ENCODE measurements around the gene CCT4. TPM values are rescaled to one million over a fixed set of nuclear protein-coding genes. Genes with fewer than 3 reads are reported as not detected.

Gene CCT4
- total RNA-seq, 4 donors from 2014 or later, result 46.3 to 83.7 (median 75.8) TPM

GRCh38 chr2:61845320-61845719, 43.1 kb downstream of the CCT4 start:
- Histone ChIP-seq H3K4me3 (no peak overlapping the region), H3K27ac (no peak overlapping the region), H3K36me3 (peaks cover 6% of the 10 kb centered on the region), H3K4me1 (no peaks in the 10 kb centered on the region), H3K9me3 (no peaks in the 10 kb centered on the region), H3K27me3 (no peaks in the 10 kb centered on the region)
- no peak for DNase-seq (ENCODE audit: low spot score in 2 of 2)
- TF ChIP-seq POLR2AphosphoS5 (IDR thresholded peaks at IDR 0.05) (no peak), POLR2A (IDR thresholded peaks at IDR 0.05) (no peak), EP300 (IDR thresholded peaks at IDR 0.05) (no peak)
- WGBS, result 89% methylated on average over 3 of the region's 3 CpGs

GRCh38 chr2:61841286-61841685, 47.2 kb downstream of the CCT4 start:
- WGBS, result 97% methylated on average over 3 of the region's 3 CpGs
- H3K4me3 ChIP-seq, result no peak overlapping the region
- H3K4me1 ChIP-seq, result no peaks in the 10 kb centered on the region
- no peak for TF ChIP-seq EP300 (IDR thresholded peaks at IDR 0.05)
- no peak for TF ChIP-seq POLR2A (IDR thresholded peaks at IDR 0.05)
- TF ChIP-seq CTCF (IDR thresholded peaks at IDR 0.05), result no peak
- no peak for TF ChIP-seq POLR2AphosphoS5 (IDR thresholded peaks at IDR 0.05)
- DNase-seq (ENCODE audit: low spot score in 2 of 2), result no peak
- H3K36me3 ChIP-seq, result peaks cover 6% of the 10 kb centered on the region
- no peak overlapping the region for H3K27ac ChIP-seq
- H3K9me3 ChIP-seq, result no peaks in the 10 kb centered on the region
- H3K27me3 ChIP-seq, result no peaks in the 10 kb centered on the region

GRCh38 chr2:61834893-61835292, 53.6 kb downstream of the CCT4 start:
- Histone ChIP-seq H3K36me3 (no peaks in the 10 kb centered on the region), H3K27me3 (no peaks in the 10 kb centered on the region), H3K27ac (no peak overlapping the region), H3K9me3 (no peaks in the 10 kb centered on the region), H3K4me3 (no peak overlapping the region), H3K4me1 (no peaks in the 10 kb centered on the region)
- no peak for TF ChIP-seq POLR2A (IDR thresholded peaks at IDR 0.05)
- TF ChIP-seq POLR2AphosphoS5 (IDR thresholded peaks at IDR 0.05), result no peak
- no peak for TF ChIP-seq CTCF (IDR thresholded peaks at IDR 0.05)
- TF ChIP-seq EP300 (IDR thresholded peaks at IDR 0.05), result no peak
- WGBS, result 39% methylated on average over 1 of the region's 1 CpG
- no peak for DNase-seq (ENCODE audit: low spot score in 2 of 2)

- Histone ChIP-seq H3K27ac (no peak overlapping the region), H3K27me3 (no peaks in the 10 kb centered on the region), H3K36me3 (no peaks in the 10 kb centered on the region), H3K4me1 (no peaks in the 10 kb centered on the region), H3K4me3 (no peak overlapping the region), H3K9me3 (no peaks in the 10 kb centered on the region)
- no peak for DNase-seq (ENCODE audit: low spot score in 2 of 2)
- 97% methylated on average over 1 of the region's 1 CpG for WGBS
- TF ChIP-seq CTCF (IDR thresholded peaks at IDR 0.05), result no peak
- no peak for TF ChIP-seq POLR2AphosphoS5 (IDR thresholded peaks at IDR 0.05)
- TF ChIP-seq POLR2A (IDR thresholded peaks at IDR 0.05), result no peak
- TF ChIP-seq EP300 (IDR thresholded peaks at IDR 0.05), result no peak
Observed at GRCh38 chr2:61833971-61834370, 54.5 kb downstream of the CCT4 start.

GRCh38 chr2:61832183-61832841, 56.1 kb downstream of the CCT4 start:
- H3K27ac ChIP-seq, result no peak overlapping the region
- H3K36me3 ChIP-seq, result no peaks in the 10 kb centered on the region
- DNase-seq (ENCODE audit: low spot score in 2 of 2), result no peak
- no peaks in the 10 kb centered on the region for H3K9me3 ChIP-seq
- TF ChIP-seq CTCF (IDR thresholded peaks at IDR 0.05), result no peak
- TF ChIP-seq POLR2AphosphoS5 (IDR thresholded peaks at IDR 0.05), result no peak
- TF ChIP-seq POLR2A (IDR thresholded peaks at IDR 0.05), result no peak
- no peak for TF ChIP-seq EP300 (IDR thresholded peaks at IDR 0.05)
- 83% methylated on average over 11 of the region's 11 CpGs for WGBS
- H3K4me1 ChIP-seq, result no peaks in the 10 kb centered on the region
- H3K4me3 ChIP-seq, result no peak overlapping the region
- no peaks in the 10 kb centered on the region for H3K27me3 ChIP-seq

GRCh38 chr2:61822255-61822654, 66.2 kb downstream of the CCT4 start:
- WGBS, result 94% methylated on average over 2 of the region's 2 CpGs
- Histone ChIP-seq H3K27me3 (no peaks in the 10 kb centered on the region), H3K27ac (no peak overlapping the region), H3K9me3 (no peaks in the 10 kb centered on the region), H3K36me3 (no peaks in the 10 kb centered on the region), H3K4me3 (no peak overlapping the region), H3K4me1 (no peaks in the 10 kb centered on the region)
- TF ChIP-seq POLR2A (IDR thresholded peaks at IDR 0.05) (no peak), POLR2AphosphoS5 (IDR thresholded peaks at IDR 0.05) (no peak), CTCF (IDR thresholded peaks at IDR 0.05) (no peak), EP300 (IDR thresholded peaks at IDR 0.05) (no peak)
- DNase-seq (ENCODE audit: low spot score in 2 of 2), result no peak

All from suprapubic skin (tissue), 4 donors.